Neuron (in vitro differentiated cells): ENCODE measurements around the gene LITAFD.

ENCODE experiments used
- H2AFZ ChIP-seq: one replicate; pipeline ENCODE4 v1.6.1; 2013; ENCODE audit warnings: low read depth, mild to moderate bottlenecking, inconsistent platforms, low read length, moderate library complexity
- H3K27me3 ChIP-seq: one replicate; pipeline ENCODE4 v1.6.1; 2013; ENCODE audit warnings: low read length; ENCODE audit not compliant: insufficient read depth
- H3K36me3 ChIP-seq: one replicate; pipeline ENCODE4 v1.6.1; 2013; ENCODE audit warnings: low read length; ENCODE audit not compliant: insufficient read depth
- H3K4me1 ChIP-seq: one replicate; pipeline ENCODE4 v1.6.1; 2013; ENCODE audit warnings: low read length; ENCODE audit not compliant: insufficient read depth
- H3K4me3 ChIP-seq: 2 replicates; pipeline ENCODE4 v1.5.1; 2013; ENCODE audit warnings: mild to moderate bottlenecking, low read length, moderate library complexity
- H3K9me3 ChIP-seq: one replicate; pipeline ENCODE4 v1.6.1; 2013; ENCODE audit warnings: low read length

LITAFD gene

GRCh38 chr16:8862309-8863130 lies 19.6 kb upstream of the LITAFD start:
- Histone ChIP-seq H3K9me3 (no peaks in the 10 kb centered on the region), H3K36me3 (peaks cover 32% of the 10 kb centered on the region), H2AFZ (no peak overlapping the region), H3K4me1 (peaks cover 46% of the 10 kb centered on the region), H3K4me3 (no peak overlapping the region), H3K27me3 (no peaks in the 10 kb centered on the region)

- Histone ChIP-seq H3K9me3 (no peaks in the 10 kb centered on the region), H3K27me3 (no peaks in the 10 kb centered on the region), H2AFZ (no peak overlapping the region), H3K4me1 (peaks cover 47% of the 10 kb centered on the region), H3K36me3 (peaks cover 21% of the 10 kb centered on the region), H3K4me3 (no peak overlapping the region)
Observed at GRCh38 chr16:8863594-8864424, 18.3 kb upstream of the LITAFD start.

GRCh38 chr16:8864480-8865110 lies 17.6 kb upstream of the LITAFD start:
- peaks cover 52% of the 10 kb centered on the region for H3K4me1 ChIP-seq

GRCh38 chr16:8865145-8865882 lies 16.8 kb upstream of the LITAFD start:
- no peaks in the 10 kb centered on the region for H3K9me3 ChIP-seq
- no peaks in the 10 kb centered on the region for H3K27me3 ChIP-seq
- no peak overlapping the region for H2AFZ ChIP-seq
- H3K4me1 ChIP-seq: peaks cover 48% of the 10 kb centered on the region
- H3K4me3 ChIP-seq: no peak overlapping the region
- H3K36me3 ChIP-seq: peaks cover 14% of the 10 kb centered on the region

More at GRCh38 chr16:8864480-8865110, 17.6 kb upstream of the LITAFD start:
- H3K9me3 ChIP-seq: no peaks in the 10 kb centered on the region
- peaks cover 17% of the 10 kb centered on the region for H3K36me3 ChIP-seq
- H3K4me3 ChIP-seq: no peak overlapping the region
- no peaks in the 10 kb centered on the region for H3K27me3 ChIP-seq
- H2AFZ ChIP-seq: no peak overlapping the region

- H3K4me1 ChIP-seq: peaks cover 44% of the 10 kb centered on the region
- no peaks in the 10 kb centered on the region for H3K27me3 ChIP-seq
- no peak overlapping the region for H2AFZ ChIP-seq
- no peaks in the 10 kb centered on the region for H3K9me3 ChIP-seq
- H3K36me3 ChIP-seq: peaks cover 14% of the 10 kb centered on the region
- H3K4me3 ChIP-seq: peak overlapping the region; percentile 91
Observed at GRCh38 chr16:8866118-8866883, 15.8 kb upstream of the LITAFD start.

- H3K27me3 ChIP-seq: no peaks in the 10 kb centered on the region
- H2AFZ ChIP-seq: no peak overlapping the region
- H3K4me3 ChIP-seq: peak overlapping the region; percentile 91
- H3K4me1 ChIP-seq: peaks cover 41% of the 10 kb centered on the region
- H3K36me3 ChIP-seq: peaks cover 14% of the 10 kb centered on the region
- H3K9me3 ChIP-seq: no peaks in the 10 kb centered on the region
Observed at GRCh38 chr16:8866884-8867215, 15.3 kb upstream of the LITAFD start.

GRCh38 chr16:8867216-8867931 lies 14.8 kb upstream of the LITAFD start:
- Histone ChIP-seq H3K36me3 (peaks cover 14% of the 10 kb centered on the region), H3K4me3 (peak overlapping the region; percentile 91), H3K4me1 (peaks cover 41% of the 10 kb centered on the region), H2AFZ (no peak overlapping the region), H3K27me3 (no peaks in the 10 kb centered on the region), H3K9me3 (no peaks in the 10 kb centered on the region)

- H3K4me1 ChIP-seq: peaks cover 41% of the 10 kb centered on the region
Observed at GRCh38 chr16:8867932-8868415, 14.2 kb upstream of the LITAFD start.

GRCh38 chr16:8868416-8869211 lies 13.5 kb upstream of the LITAFD start, which contains the start of gene CARHSP1:
Gene CARHSP1 (minus strand): TSS chr16:8869006. CDS start chr16:8859328, 9,678 bp downstream.
- Histone ChIP-seq H2AFZ (peak within 1 kb of the TSS; percentile 82), H3K4me3 (peak within 1 kb of the TSS; percentile 91), H3K9me3 (no peaks in the 10 kb centered on the region)

More at GRCh38 chr16:8867932-8868415, 14.2 kb upstream of the LITAFD start:
- no peak overlapping the region for H2AFZ ChIP-seq
- peak overlapping the region; percentile 91 for H3K4me3 ChIP-seq
- H3K27me3 ChIP-seq: no peaks in the 10 kb centered on the region
- H3K9me3 ChIP-seq: no peaks in the 10 kb centered on the region
- peaks cover 11% of the 10 kb centered on the region for H3K36me3 ChIP-seq

GRCh38 chr16:8869212-8869987 lies 12.8 kb upstream of the LITAFD start:
- Histone ChIP-seq H3K4me3 (peak overlapping the region; percentile 58), H3K27me3 (no peaks in the 10 kb centered on the region), H2AFZ (peak overlapping the region; percentile 82), H3K36me3 (peaks cover 5% of the 10 kb centered on the region), H3K4me1 (peaks cover 34% of the 10 kb centered on the region), H3K9me3 (no peaks in the 10 kb centered on the region)

More at GRCh38 chr16:8868416-8869211, 13.5 kb upstream of the LITAFD start, which contains the start of gene CARHSP1:
- H3K27me3 ChIP-seq: no peaks in the 10 kb centered on the region
- H3K36me3 ChIP-seq: peaks cover 11% of the 10 kb centered on the region
- peaks cover 41% of the 10 kb centered on the region for H3K4me1 ChIP-seq
